Measurements from ENCODE around the gene RCSD1. TPM values are rescaled to one million over a fixed set of nuclear protein-coding genes. Genes with fewer than 3 reads are reported as not detected.

The RCSD1 gene
- total and polyA plus RNA-seq, 2 of the 4 experiments (the other 2 are of a cell fraction): 0.03 TPM; not detected in 1

- H3K4me1 ChIP-seq (ENCODE audit: control insufficient read depth, insufficient read depth, low read length): no peaks in the 10 kb centered on the region
- no peak for DNase-seq
- H3K79me1 ChIP-seq (ENCODE audit: low read depth in 1 of 2, low read length in 2 of 2): no peaks in the 10 kb centered on the region
- peaks cover 4% of the 10 kb centered on the region; the same call in 1 of the 2 replicates for H3K9me1 ChIP-seq (ENCODE audit: insufficient read depth, low read length)
- peaks cover 19% of the 10 kb centered on the region for H3K27me3 ChIP-seq (ENCODE audit: control insufficient read depth, insufficient read depth, low read length)
- no peak overlapping the region for H2AK5ac ChIP-seq (ENCODE audit: low read depth, low read length)
- no peak overlapping the region for H3K9ac ChIP-seq (ENCODE audit: low read depth, low read length)
- H3K4me3 ChIP-seq (ENCODE audit: insufficient read depth, low read depth, low read length): no peak overlapping the region
- no peak overlapping the region for H3K18ac ChIP-seq (ENCODE audit: low read depth, low read length)
- no peak overlapping the region for H3K4me2 ChIP-seq (ENCODE audit: low read depth, low read length)
- H2AK9ac ChIP-seq (replicated peaks; ENCODE audit: low read depth, low read length, poor library complexity): no peak overlapping the region
- in situ Hi-C loops (cut with MboI; ENCODE audit: low sequenced_read_pairs): loop anchor here (25.0 kb wide), 1 partner anchor 419 kb away; no protein-coding TSS in a partner anchor
- H4K91ac ChIP-seq (ENCODE audit: insufficient read depth, low read depth, low read length): no peak overlapping the region
- no peak overlapping the region for H3K23ac ChIP-seq (ENCODE audit: low read depth, low read length)
- H4K20me1 ChIP-seq (ENCODE audit: insufficient read depth, low read length): no peaks in the 10 kb centered on the region
- no peak overlapping the region for H3K4ac ChIP-seq (ENCODE audit: low read depth, low read length)
- no peak overlapping the region for H2BK5ac ChIP-seq (ENCODE audit: low read depth, low read length, poor library complexity, severe bottlenecking)
- TF ChIP-seq RFX5 (IDR thresholded peaks at IDR 0.05; ENCODE audit: low read depth, low read length) (no peak), POLR2A (IDR thresholded peaks at IDR 0.05; ENCODE audit: low read depth, low read length) (no peak), CTCF (conservative IDR thresholded peaks at IDR 0.05; ENCODE audit: low read depth, low read length) (no peak), CHD1 (IDR thresholded peaks at IDR 0.05; ENCODE audit: low read depth, low read length) (no peak), MXI1 (IDR thresholded peaks at IDR 0.05; ENCODE audit: borderline replicate concordance, low read depth, low read length) (no peak), USF2 (IDR thresholded peaks at IDR 0.05; ENCODE audit: low read depth, low read length) (no peak), CEBPB (IDR thresholded peaks at IDR 0.05; ENCODE audit: low read depth, low read length) (no peak), BHLHE40 (IDR thresholded peaks at IDR 0.05; ENCODE audit: low read depth, low read length) (no peak), RAD21 (IDR thresholded peaks at IDR 0.05; ENCODE audit: low read length) (no peak), RCOR1 (IDR thresholded peaks at IDR 0.05; ENCODE audit: insufficient replicate concordance, low read length) (no peak), SMC3 (IDR thresholded peaks at IDR 0.05; ENCODE audit: low read depth, low read length) (no peak), MAZ (IDR thresholded peaks at IDR 0.05; ENCODE audit: borderline replicate concordance, low read depth, low read length) (no peak)
- BruUV-seq (replicated peaks): no TSS peak
- H2BK120ac ChIP-seq (ENCODE audit: low read depth, low read length): no peak overlapping the region
- no peak overlapping the region for H2AFZ ChIP-seq (replicated peaks; ENCODE audit: low read length, poor library complexity)
- no peak for ATAC-seq (ENCODE audit: low read depth)
- H2BK15ac ChIP-seq (ENCODE audit: low read depth, low read length): no peak overlapping the region
- ChIA-PET POLR2A (ENCODE audit: unreplicated experiment) (no interaction called here), CTCF (interaction anchor here (0.6 to 1.0 kb wide), 2 partner anchors 81 to 399 kb away, joined by 3 to 4 read pairs; no protein-coding TSS in a partner anchor)
- H4K8ac ChIP-seq (ENCODE audit: low read depth in 2 of 2, low read length in 2 of 2): no peak overlapping the region
- H3K9me3 ChIP-seq (ENCODE audit: control insufficient read depth, insufficient read depth, low read length): no peaks in the 10 kb centered on the region
- WGBS, 2 experiments (ENCODE audit: extremely low coverage in 2 of 2, insufficient read length in 1 of 2): no CpG with 5 or more reads among the region's 5 CpGs
- H2BK20ac ChIP-seq (ENCODE audit: low read depth, low read length): no peak overlapping the region
- dilution Hi-C loops (cut with HindIII; ENCODE audit: low sequenced_read_pairs, unreplicated experiment): no loop called here
- H3K14ac ChIP-seq (replicated peaks; ENCODE audit: low read depth, low read length): no peak overlapping the region
- H3K36me3 ChIP-seq (ENCODE audit: control insufficient read depth, insufficient read depth, low read length): no peaks in the 10 kb centered on the region
- H4K5ac ChIP-seq (ENCODE audit: low read depth, low read length): no peak overlapping the region
- H3K27ac ChIP-seq (ENCODE audit: insufficient read depth, low read length): no peak overlapping the region
- intact Hi-C loops (cut with micrococcal nuclease): loop anchor here (10.0 kb wide), 1 partner anchor 227 kb away; no protein-coding TSS in a partner anchor
- H3K56ac ChIP-seq (ENCODE audit: extremely low read depth, insufficient read depth, low read length): no peak overlapping the region
Observed at GRCh38 chr1:167681451-167682098, 51.5 kb downstream of the RCSD1 start.

Data from IMR-90 (cell line).